Motor neuron (in vitro differentiated cells): ENCODE measurements around the gene HADHB. TPM values are rescaled to one million over a fixed set of nuclear protein-coding genes. Genes with fewer than 3 reads are reported as not detected.

Experiments
- ATAC-seq, 8 experiments: fragments of 200-7000 bp; cut with Tn5 transposase; replicated peaks in 6 of 8; 2 replicates each; pipeline ENCODE4 v1.8.0; 2021; ENCODE audit warnings: mild to moderate bottlenecking in 8 of 8, moderate library complexity in 8 of 8
- H3K27ac ChIP-seq, 2 donors: fragments of 250-450 bp; sonication (Bioruptor Pico); 2 replicates each; pipeline ENCODE4 v1.9.0; 2021; ENCODE audit warnings: antibody characterized with exemption in 2 of 2, mild to moderate bottlenecking in 2 of 2, moderate library complexity in 1 of 2
- H3K4me1 ChIP-seq, 2 donors: fragments of 250-450 bp; sonication (Bioruptor Pico); replicated peaks in 1 of 2; 2 replicates each; pipeline ENCODE4 v1.6.1; 2021; ENCODE audit warnings: antibody characterized with exemption in 2 of 2, mild to moderate bottlenecking in 2 of 2, moderate library complexity in 1 of 2
- H3K4me3 ChIP-seq, 5 donors: fragments of 250-450 bp; sonication (Bioruptor Pico); 2 replicates each; pipeline ENCODE4 v1.9.0; 2021; ENCODE audit warnings: antibody characterized with exemption in 5 of 5, mild to moderate bottlenecking in 5 of 5, moderate library complexity in 4 of 5
- WGBS, 10 experiments: fragments of 450-650 bp; shearing (Covaris generic); methylation state at CpG; one replicate each; pipeline ENCODE4 v1.0.0; 2022; 5-methylcytosine and 5-hydroxymethylcytosine counted together
- in situ Hi-C, 9 experiments: fragments of 400-800 bp; cut with MboI; loops; one replicate each; pipeline ENCODE4 v1.15.0; 2021; ENCODE audit warnings: low sequenced_read_pairs in 9 of 9, low pct_unique_long_range_greater_than_20kb in 2 of 9; ENCODE audit not compliant: unreplicated experiment in 9 of 9
- total RNA-seq, 8 experiments: library from RNA; unstranded; fragments of 300-600 nt; gene quantifications; 2 replicates each; pipeline versions ENCODE4 v1.2.3 to v1.2.4, GENCODE V29; 2022

The HADHB gene
- total RNA-seq, 8 experiments from 2014 or later, result 29.2 to 144 (median 71.6) TPM

- Histone ChIP-seq H3K4me3 (no peak overlapping the region), H3K27ac (no peak overlapping the region), H3K4me1 (no peaks in the 10 kb centered on the region)
- 50 to 95% (median 85%) methylated on average over 1 to 2 of the region's 2 CpGs; no CpG with 5 or more reads in 2 of the 10 experiments for WGBS, 10 experiments
- in situ Hi-C loops, result no loop called here
- ATAC-seq, result no peak
Measured at GRCh38 chr2:26224095-26224494, 20.6 kb upstream of the HADHB start.

- H3K27ac ChIP-seq, result no peak overlapping the region
- 93 to 100% (median 100%) methylated on average over 1 to 3 of the region's 3 CpGs; no CpG with 5 or more reads in 5 of the 10 experiments for WGBS, 10 experiments
- H3K4me1 ChIP-seq, result no peaks in the 10 kb centered on the region
- H3K4me3 ChIP-seq, result no peak overlapping the region
- in situ Hi-C loops, result loop anchor here in 1 of 9 experiments (25.0 kb wide), 1 partner anchor 233 kb away; no protein-coding TSS in a partner anchor
- ATAC-seq, result no peak
Measured at GRCh38 chr2:26229595-26229994, 15.1 kb upstream of the HADHB start.

GRCh38 chr2:26230806-26231205 is 13.9 kb upstream of the HADHB start:
- H3K27ac ChIP-seq, result no peak overlapping the region
- H3K4me1 ChIP-seq, result no peaks in the 10 kb centered on the region
- 80 to 100% (median 100%) methylated on average over 1 to 2 of the region's 2 CpGs; no CpG with 5 or more reads in 2 of the 10 experiments for WGBS, 10 experiments
- ATAC-seq, result no peak
- in situ Hi-C loops, result loop anchor here in 1 of 9 experiments (25.0 kb wide), 1 partner anchor 231 kb away; no protein-coding TSS in a partner anchor
- H3K4me3 ChIP-seq, result no peak overlapping the region

GRCh38 chr2:26235089-26235488 is 9.7 kb upstream of the HADHB start:
- ATAC-seq, result no peak
- Histone ChIP-seq H3K4me1 (no peaks in the 10 kb centered on the region), H3K27ac (no peak overlapping the region), H3K4me3 (no peak overlapping the region)
- WGBS, 10 experiments, result 92 to 100% (median 94%) methylated on average over 1 to 8 of the region's 9 CpGs; no CpG with 5 or more reads in 2 of the 10 experiments
- in situ Hi-C loops, result loop anchor here in 1 of 9 experiments (25.0 kb wide), 1 partner anchor 227 kb away; no protein-coding TSS in a partner anchor

- 20 to 100% (median 100%) methylated on average over 1 of the region's 1 CpG; no CpG with 5 or more reads in 3 of the 10 experiments for WGBS, 10 experiments
- no peak overlapping the region for H3K27ac ChIP-seq
- H3K4me1 ChIP-seq, result peaks cover 0 to 3% of the 10 kb centered on the region in 2 donors
- ATAC-seq, result no peak
- H3K4me3 ChIP-seq, result no peak overlapping the region
- in situ Hi-C loops, result loop anchor here in 1 of 9 experiments (25.0 kb wide), 1 partner anchor 224 kb away; no protein-coding TSS in a partner anchor
Measured at GRCh38 chr2:26237868-26238267, 6.9 kb upstream of the HADHB start.

- H3K4me1 ChIP-seq, result peaks cover 0 to 3% of the 10 kb centered on the region in 2 donors
- in situ Hi-C loops, result loop anchor here in 1 of 9 experiments (25.0 kb wide), 1 partner anchor 224 kb away; no protein-coding TSS in a partner anchor
- no peak overlapping the region for H3K27ac ChIP-seq
- 51 to 100% (median 92%) methylated on average over 2 to 4 of the region's 4 CpGs for WGBS, 10 experiments
- H3K4me3 ChIP-seq, result no peak overlapping the region
- no peak for ATAC-seq
Measured at GRCh38 chr2:26238311-26238958, 6.3 kb upstream of the HADHB start.

GRCh38 chr2:26241928-26242436 is 2.8 kb upstream of the HADHB start:
- Histone ChIP-seq H3K27ac (no peak overlapping the region), H3K4me3 (peak overlapping the region in 2 of 5 donors; percentile 64 to 87)

GRCh38 chr2:26243470-26244308 is 1.1 kb upstream of the HADHB start:
- H3K4me1 ChIP-seq, result peaks cover 3 to 14% of the 10 kb centered on the region in 2 donors
- ATAC-seq, result no peak
- WGBS, 10 experiments, result 0 to 6% (median 0%) methylated on average over 2 to 17 of the region's 22 CpGs
- in situ Hi-C loops, result loop anchor here in 1 of 9 experiments (25.0 kb wide), 1 partner anchor 219 kb away; no protein-coding TSS in a partner anchor
- H3K4me3 ChIP-seq, result peak overlapping the region; percentile 64 to 87 (median 85)
- H3K27ac ChIP-seq, result peak overlapping the region; percentile 100

More at GRCh38 chr2:26241928-26242436, 2.8 kb upstream of the HADHB start:
- no peak for ATAC-seq
- in situ Hi-C loops, result loop anchor here in 1 of 9 experiments (25.0 kb wide), 1 partner anchor 220 kb away; no protein-coding TSS in a partner anchor
- 50 to 100% (median 79%) methylated on average over 1 to 6 of the region's 6 CpGs; no CpG with 5 or more reads in 1 of the 10 experiments for WGBS, 10 experiments
- H3K4me1 ChIP-seq, result peaks cover 3 to 14% of the 10 kb centered on the region in 2 donors

- in situ Hi-C loops, result loop anchor here in 1 of 9 experiments (25.0 kb wide), 1 partner anchor 217 kb away; no protein-coding TSS in a partner anchor
- WGBS, 10 experiments, result 0 to 10% (median 0%) methylated on average over 2 to 12 of the region's 21 CpGs; no CpG with 5 or more reads in 4 of the 10 experiments
- Histone ChIP-seq H3K4me1 (peaks cover 3 to 14% of the 10 kb centered on the region in 2 donors), H3K4me3 (peak overlapping the region; percentile 64 to 87 (median 85)), H3K27ac (peak overlapping the region; percentile 100)
- peak; percentile 32 to 51 (median 45) for ATAC-seq
Measured at GRCh38 chr2:26245231-26245732, 543 bp downstream of the HADHB start.

- Histone ChIP-seq H3K27ac (no peak overlapping the region), H3K4me3 (peak overlapping the region; percentile 64 to 87 (median 85)), H3K4me1 (peaks cover 3 to 14% of the 10 kb centered on the region in 2 donors)
- in situ Hi-C loops, result loop anchor here in 1 of 9 experiments (25.0 kb wide), 1 partner anchor 216 kb away; no protein-coding TSS in a partner anchor
- WGBS, 10 experiments, result 0 to 75% (median 16%) methylated on average over 1 to 3 of the region's 3 CpGs
- ATAC-seq, result no peak
Measured at GRCh38 chr2:26245810-26246209, 1.1 kb downstream of the HADHB start.

- WGBS, 10 experiments, result 72 to 100% (median 89%) methylated on average over 1 to 9 of the region's 9 CpGs; no CpG with 5 or more reads in 1 of the 10 experiments
- in situ Hi-C loops, result loop anchor here in 1 of 9 experiments (25.0 kb wide), 1 partner anchor 215 kb away; no protein-coding TSS in a partner anchor
- ATAC-seq, result no peak
- Histone ChIP-seq H3K4me1 (peaks cover 3 to 14% of the 10 kb centered on the region in 2 donors), H3K4me3 (peak overlapping the region in 1 of 5 donors; percentile 87), H3K27ac (no peak overlapping the region)
Measured at GRCh38 chr2:26246818-26247217, 2.1 kb downstream of the HADHB start.

- peaks cover 3 to 11% of the 10 kb centered on the region in 2 donors for H3K4me1 ChIP-seq
- ATAC-seq, result no peak
- H3K4me3 ChIP-seq, result no peak overlapping the region
- in situ Hi-C loops, result loop anchor here in 1 of 9 experiments (25.0 kb wide), 1 partner anchor 213 kb away; no protein-coding TSS in a partner anchor
- no peak overlapping the region for H3K27ac ChIP-seq
- 83 to 100% (median 100%) methylated on average over 1 to 2 of the region's 2 CpGs; no CpG with 5 or more reads in 4 of the 10 experiments for WGBS, 10 experiments
Measured at GRCh38 chr2:26249625-26250024, 4.9 kb downstream of the HADHB start.
